Ascending aorta (tissue), 2 donors: Measurements from ENCODE around the gene PIGM. TPM values are rescaled to one million over a fixed set of nuclear protein-coding genes. Genes with fewer than 3 reads are reported as not detected.

ENCODE experiments used
- DNase-seq, 2 donors: peaks; one replicate each; pipeline ENCODE4 v3.0.0-alpha.2; 2019; ENCODE audit warnings: low spot score in 2 of 2
- H3K27ac ChIP-seq, 2 donors: fragments of 200-600 bp; sonication (generic); one replicate each; pipeline ENCODE4 v1.5.1; 2016 to 2017; ENCODE audit warnings: mild to moderate bottlenecking in 1 of 2
- H3K27me3 ChIP-seq: fragments of 200-600 bp; sonication (generic); one replicate; pipeline ENCODE4 v1.5.1; 2017
- H3K36me3 ChIP-seq, 2 donors: fragments of 200-600 bp; sonication (generic); one replicate each; pipeline ENCODE4 v1.5.1; 2016
- H3K4me1 ChIP-seq, 2 donors: fragments of 200-600 bp; sonication (generic); one replicate each; pipeline ENCODE4 v1.5.1; 2016 to 2017; ENCODE audit warnings: mild to moderate bottlenecking in 1 of 2
- H3K4me3 ChIP-seq, 2 donors: fragments of 200-600 bp; sonication (generic); one replicate each; pipeline ENCODE4 v1.5.1; 2016 to 2017; ENCODE audit warnings: mild to moderate bottlenecking in 1 of 2
- H3K9me3 ChIP-seq, 2 donors: fragments of 200-600 bp; sonication (generic); one replicate each; pipeline ENCODE4 v1.5.1; 2016
- intact Hi-C: fragments of 100-400 bp; cut with DNase I; formaldehyde crosslinking; loops from one replicate; pipeline ENCODE4 v1.15.1; 2023
- total RNA-seq: library from RNA; depleted of rRNA; stranded (reverse); fragments of >200 nt; gene quantifications from one replicate; pipeline ENCODE4 v1.1.0, GENCODE V29; 2016
- TF ChIP-seq, protein P1 (sequence below), 3 experiments: fragments of 200-600 bp in 2 of 3; fragments of 450-650 bp in 1 of 3; sonication (generic) in 2 of 3; IDR thresholded peaks; one replicate each; pipeline ENCODE4 v1.5.1; 2016 to 2019; ENCODE audit warnings: antibody characterized with exemption in 3 of 3, mild to moderate bottlenecking in 1 of 3, moderate library complexity in 1 of 3

Gene PIGM
- total RNA-seq, 1 donor from 2014 or later: 6.1 TPM

DNA sequence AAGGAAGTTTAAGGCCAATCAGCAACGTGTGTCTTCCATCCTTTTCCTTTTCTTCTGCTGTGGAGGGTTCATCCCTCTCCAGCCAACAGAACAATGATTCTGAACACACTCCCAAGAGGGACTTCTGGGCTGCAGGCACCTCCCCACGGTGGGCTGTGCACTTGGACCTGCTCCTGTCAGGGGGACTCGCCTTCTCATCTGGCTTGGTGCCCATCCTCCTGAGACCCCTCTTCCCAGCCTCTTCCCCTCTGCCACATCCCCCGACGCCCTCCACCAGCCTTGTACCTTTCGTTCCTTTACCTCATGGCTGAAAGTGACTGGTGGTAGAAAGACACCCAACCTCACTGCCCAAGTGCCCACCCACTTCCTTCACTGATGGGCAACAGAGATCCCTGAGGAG lies 51.7 kb downstream of the PIGM start:
- no peak for DNase-seq
- H3K27me3 ChIP-seq: no peaks in the 10 kb centered on the region

GRCh38 chr1:159979257-159979656 lies 52.5 kb downstream of the PIGM start:
- Histone ChIP-seq H3K4me1 (no peaks in the 10 kb centered on the region), H3K4me3 (no peak overlapping the region), H3K9me3 (no peaks in the 10 kb centered on the region), H3K27me3 (no peaks in the 10 kb centered on the region), H3K27ac (no peak overlapping the region), H3K36me3 (no peaks in the 10 kb centered on the region)
- TF ChIP-seq, protein P1, sequence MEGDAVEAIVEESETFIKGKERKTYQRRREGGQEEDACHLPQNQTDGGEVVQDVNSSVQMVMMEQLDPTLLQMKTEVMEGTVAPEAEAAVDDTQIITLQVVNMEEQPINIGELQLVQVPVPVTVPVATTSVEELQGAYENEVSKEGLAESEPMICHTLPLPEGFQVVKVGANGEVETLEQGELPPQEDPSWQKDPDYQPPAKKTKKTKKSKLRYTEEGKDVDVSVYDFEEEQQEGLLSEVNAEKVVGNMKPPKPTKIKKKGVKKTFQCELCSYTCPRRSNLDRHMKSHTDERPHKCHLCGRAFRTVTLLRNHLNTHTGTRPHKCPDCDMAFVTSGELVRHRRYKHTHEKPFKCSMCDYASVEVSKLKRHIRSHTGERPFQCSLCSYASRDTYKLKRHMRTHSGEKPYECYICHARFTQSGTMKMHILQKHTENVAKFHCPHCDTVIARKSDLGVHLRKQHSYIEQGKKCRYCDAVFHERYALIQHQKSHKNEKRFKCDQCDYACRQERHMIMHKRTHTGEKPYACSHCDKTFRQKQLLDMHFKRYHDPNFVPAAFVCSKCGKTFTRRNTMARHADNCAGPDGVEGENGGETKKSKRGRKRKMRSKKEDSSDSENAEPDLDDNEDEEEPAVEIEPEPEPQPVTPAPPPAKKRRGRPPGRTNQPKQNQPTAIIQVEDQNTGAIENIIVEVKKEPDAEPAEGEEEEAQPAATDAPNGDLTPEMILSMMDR (IDR thresholded peaks at IDR 0.05): no peak
- intact Hi-C loops: no loop called here
- DNase-seq: no peak

More for the DNA sequence above, 51.7 kb downstream of the PIGM start:
- TF ChIP-seq, protein P1 (IDR thresholded peaks at IDR 0.05): no peak
- Histone ChIP-seq H3K4me1 (no peaks in the 10 kb centered on the region), H3K9me3 (no peaks in the 10 kb centered on the region), H3K36me3 (no peaks in the 10 kb centered on the region), H3K4me3 (no peak overlapping the region), H3K27ac (no peak overlapping the region)
- intact Hi-C loops: no loop called here

DNA sequence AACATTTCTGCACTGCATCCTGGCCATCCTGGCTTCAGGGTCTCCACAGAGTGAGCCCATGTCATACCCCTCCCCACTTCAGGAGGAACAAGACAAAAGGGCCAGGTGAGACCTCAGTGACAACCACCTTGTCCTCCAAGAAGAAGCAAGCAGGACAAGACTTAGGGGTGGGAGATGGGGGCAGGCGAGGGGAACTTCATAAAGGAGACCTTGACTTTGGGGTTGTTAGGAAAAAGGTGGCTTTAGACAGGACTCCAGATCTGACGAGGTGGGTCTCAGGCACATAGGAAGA lies 53.7 kb downstream of the PIGM start:
- H3K4me3 ChIP-seq: no peak overlapping the region
- H3K27ac ChIP-seq: no peak overlapping the region
- intact Hi-C loops: no loop called here
- TF ChIP-seq, protein P1 (IDR thresholded peaks at IDR 0.05): no peak
- H3K9me3 ChIP-seq: no peaks in the 10 kb centered on the region
- no peaks in the 10 kb centered on the region for H3K27me3 ChIP-seq
- no peaks in the 10 kb centered on the region for H3K36me3 ChIP-seq
- no peaks in the 10 kb centered on the region for H3K4me1 ChIP-seq
- no peak for DNase-seq

- Histone ChIP-seq H3K9me3 (no peaks in the 10 kb centered on the region), H3K27ac (no peak overlapping the region), H3K27me3 (no peaks in the 10 kb centered on the region), H3K36me3 (no peaks in the 10 kb centered on the region), H3K4me3 (no peak overlapping the region), H3K4me1 (no peaks in the 10 kb centered on the region)
- intact Hi-C loops: no loop called here
- DNase-seq: no peak
- TF ChIP-seq, protein P1 (IDR thresholded peaks at IDR 0.05): no peak
Measured at GRCh38 chr1:159977364-159978106, 54.3 kb downstream of the PIGM start.

Other genes starting within 250 kb of the PIGM start
- gene FCRL6, start 229.6 kb downstream of the PIGM start, total RNA-seq: not detected
- gene SLAMF8, start 205.1 kb downstream of the PIGM start, total RNA-seq: 6.7 TPM
- not detected for gene VSIG8, start 169.3 kb downstream of the PIGM start, total RNA-seq
- gene CFAP45, start 131.8 kb downstream of the PIGM start, total RNA-seq: not detected
- gene TAGLN2, start 106.5 kb downstream of the PIGM start, total RNA-seq: 363 TPM
- gene IGSF9, start 86.4 kb downstream of the PIGM start, total RNA-seq: 0.11 TPM
- gene SLAMF9, start 77.8 kb downstream of the PIGM start, total RNA-seq: not detected
- not detected for gene KCNJ10, start 38.2 kb upstream of the PIGM start, total RNA-seq
- 1.2 TPM for gene KCNJ9, start 49.5 kb upstream of the PIGM start, total RNA-seq
- 37.9 TPM for gene IGSF8, start 66.6 kb upstream of the PIGM start, total RNA-seq
- gene ATP1A2, start 83.8 kb upstream of the PIGM start, total RNA-seq: 316 TPM
- not detected for gene ATP1A4, start 119.6 kb upstream of the PIGM start, total RNA-seq
- gene CASQ1, start 158.6 kb upstream of the PIGM start, total RNA-seq: not detected
- 178 TPM for gene PEA15, start 173.4 kb upstream of the PIGM start, total RNA-seq
- 68.9 TPM for gene DCAF8, start 230.6 kb upstream of the PIGM start, total RNA-seq